Motor neuron (in vitro differentiated cells): ENCODE results near the gene NFATC1. TPM values are rescaled to one million over a fixed set of nuclear protein-coding genes. Genes with fewer than 3 reads are reported as not detected.
A peak's percentile ranks its signal among the peaks of the same experiment; 100 is the strongest.

ENCODE experiments used
- ATAC-seq, 8 experiments: fragments of 200-7000 bp; cut with Tn5 transposase; replicated peaks in 6 of 8; 2 replicates each; pipeline ENCODE4 v1.8.0; 2021; ENCODE audit warnings: mild to moderate bottlenecking in 8 of 8, moderate library complexity in 8 of 8
- H3K27ac ChIP-seq, 2 donors: fragments of 250-450 bp; sonication (Bioruptor Pico); 2 replicates each; pipeline ENCODE4 v1.9.0; 2021; ENCODE audit warnings: antibody characterized with exemption in 2 of 2, mild to moderate bottlenecking in 2 of 2, moderate library complexity in 1 of 2
- H3K4me1 ChIP-seq, 2 donors: fragments of 250-450 bp; sonication (Bioruptor Pico); replicated peaks in 1 of 2; 2 replicates each; pipeline ENCODE4 v1.6.1; 2021; ENCODE audit warnings: antibody characterized with exemption in 2 of 2, mild to moderate bottlenecking in 2 of 2, moderate library complexity in 1 of 2
- H3K4me3 ChIP-seq, 5 donors: fragments of 250-450 bp; sonication (Bioruptor Pico); 2 replicates each; pipeline ENCODE4 v1.9.0; 2021; ENCODE audit warnings: antibody characterized with exemption in 5 of 5, mild to moderate bottlenecking in 5 of 5, moderate library complexity in 4 of 5
- WGBS, 10 experiments: fragments of 450-650 bp; shearing (Covaris generic); methylation state at CpG; one replicate each; pipeline ENCODE4 v1.0.0; 2022; 5-methylcytosine and 5-hydroxymethylcytosine counted together
- in situ Hi-C, 9 experiments: fragments of 400-800 bp; cut with MboI; loops; one replicate each; pipeline ENCODE4 v1.15.0; 2021; ENCODE audit warnings: low sequenced_read_pairs in 9 of 9, low pct_unique_long_range_greater_than_20kb in 2 of 9; ENCODE audit not compliant: unreplicated experiment in 9 of 9
- total RNA-seq, 8 experiments: library from RNA; unstranded; fragments of 300-600 nt; gene quantifications; 2 replicates each; pipeline versions ENCODE4 v1.2.3 to v1.2.4, GENCODE V29; 2022

NFATC1 gene
- total RNA-seq, 8 experiments from 2014 or later, result 0.23 to 21.6 (median 2.3) TPM

GRCh38 chr18:79413426-79413825 is 17.7 kb downstream of the NFATC1 start:
- in situ Hi-C loops, result loop anchor here in 1 of 9 experiments (25.0 kb wide), 1 partner anchor 124 kb away; no protein-coding TSS in a partner anchor
- ATAC-seq, result no peak
- H3K27ac ChIP-seq, result no peak overlapping the region
- no peak overlapping the region for H3K4me3 ChIP-seq
- 40 to 93% (median 84%) methylated on average over 1 to 9 of the region's 16 CpGs; no CpG with 5 or more reads in 4 of the 10 experiments for WGBS, 10 experiments
- peaks cover 0 to 9% of the 10 kb centered on the region in 2 donors for H3K4me1 ChIP-seq

- H3K27ac ChIP-seq, result no peak overlapping the region
- no peak overlapping the region for H3K4me3 ChIP-seq
- no peak for ATAC-seq
- 58 to 100% (median 87%) methylated on average over 1 to 8 of the region's 9 CpGs; no CpG with 5 or more reads in 3 of the 10 experiments for WGBS, 10 experiments
- in situ Hi-C loops, result loop anchor here in 1 of 9 experiments (25.0 kb wide), 1 partner anchor 123 kb away; no protein-coding TSS in a partner anchor
- peaks cover 0 to 9% of the 10 kb centered on the region in 2 donors for H3K4me1 ChIP-seq
Observed at GRCh38 chr18:79413901-79414300, 18.2 kb downstream of the NFATC1 start.

- Histone ChIP-seq H3K4me3 (no peak overlapping the region), H3K4me1 (peaks cover 0 to 9% of the 10 kb centered on the region in 2 donors), H3K27ac (no peak overlapping the region)
- WGBS, 10 experiments, result 70 to 100% (median 89%) methylated on average over 1 to 9 of the region's 24 CpGs; no CpG with 5 or more reads in 2 of the 10 experiments
- in situ Hi-C loops, result loop anchor here in 1 of 9 experiments (25.0 kb wide), 1 partner anchor 121 kb away; no protein-coding TSS in a partner anchor
- ATAC-seq, result no peak
Observed at GRCh38 chr18:79416022-79416676, 20.4 kb downstream of the NFATC1 start.

- 60 to 92% (median 83%) methylated on average over 1 to 2 of the region's 12 CpGs; no CpG with 5 or more reads in 7 of the 10 experiments for WGBS, 10 experiments
- Histone ChIP-seq H3K4me1 (peaks cover 0 to 7% of the 10 kb centered on the region in 2 donors), H3K27ac (no peak overlapping the region), H3K4me3 (no peak overlapping the region)
- in situ Hi-C loops, result loop anchor here in 1 of 9 experiments (25.0 kb wide), 1 partner anchor 121 kb away; no protein-coding TSS in a partner anchor
- ATAC-seq, result no peak
Observed at GRCh38 chr18:79416677-79417052, 20.9 kb downstream of the NFATC1 start.

- no peak for ATAC-seq
- Histone ChIP-seq H3K4me3 (no peak overlapping the region), H3K4me1 (peaks cover 0 to under 1% of the 10 kb centered on the region in 2 donors), H3K27ac (no peak overlapping the region)
- 72 to 100% (median 100%) methylated on average over 2 to 5 of the region's 19 CpGs; no CpG with 5 or more reads in 7 of the 10 experiments for WGBS, 10 experiments
- in situ Hi-C loops, result loop anchor here in 1 of 9 experiments (25.0 kb wide), 1 partner anchor 119 kb away; no protein-coding TSS in a partner anchor
Observed at GRCh38 chr18:79418236-79418635, 22.5 kb downstream of the NFATC1 start.

- 70 to 94% (median 81%) methylated on average over 2 to 4 of the region's 11 CpGs; no CpG with 5 or more reads in 6 of the 10 experiments for WGBS, 10 experiments
- H3K27ac ChIP-seq, result no peak overlapping the region
- in situ Hi-C loops, result loop anchor here in 1 of 9 experiments (25.0 kb wide), 1 partner anchor 119 kb away; no protein-coding TSS in a partner anchor
- no peak overlapping the region for H3K4me3 ChIP-seq
- peaks cover 0 to 5% of the 10 kb centered on the region in 2 donors for H3K4me1 ChIP-seq
- peak in 1 of 8 experiments; percentile 61 for ATAC-seq
Observed at GRCh38 chr18:79418642-79419041, 22.9 kb downstream of the NFATC1 start.

GRCh38 chr18:79420033-79420745 is 24.5 kb downstream of the NFATC1 start:
- Histone ChIP-seq H3K4me3 (no peak overlapping the region), H3K27ac (no peak overlapping the region), H3K4me1 (peaks cover 0 to 11% of the 10 kb centered on the region in 2 donors)
- WGBS, 10 experiments, result 74 to 100% (median 88%) methylated on average over 1 to 20 of the region's 48 CpGs; no CpG with 5 or more reads in 1 of the 10 experiments
- in situ Hi-C loops, result loop anchor here in 1 of 9 experiments (25.0 kb wide), 1 partner anchor 117 kb away; no protein-coding TSS in a partner anchor
- no peak for ATAC-seq

- peak in 1 of 8 experiments; percentile 29 for ATAC-seq
- 58 to 88% (median 72%) methylated on average over 1 to 8 of the region's 26 CpGs; no CpG with 5 or more reads in 6 of the 10 experiments for WGBS, 10 experiments
- H3K4me1 ChIP-seq, result peaks cover 0 to 11% of the 10 kb centered on the region in 2 donors
Observed at GRCh38 chr18:79421275-79421857, 25.6 kb downstream of the NFATC1 start.

GRCh38 chr18:79422022-79422782 is 26.5 kb downstream of the NFATC1 start:
- 13 to 95% (median 86%) methylated on average over 2 to 7 of the region's 24 CpGs; no CpG with 5 or more reads in 5 of the 10 experiments for WGBS, 10 experiments
- in situ Hi-C loops, result loop anchor here in 1 of 9 experiments (25.0 kb wide), 1 partner anchor 115 kb away; no protein-coding TSS in a partner anchor
- peak in 2 of 8 experiments; percentile 60 to 86 for ATAC-seq
- Histone ChIP-seq H3K4me1 (peaks cover 0 to 11% of the 10 kb centered on the region in 2 donors), H3K4me3 (no peak overlapping the region), H3K27ac (no peak overlapping the region)

More at GRCh38 chr18:79421275-79421857, 25.6 kb downstream of the NFATC1 start:
- no peak overlapping the region for H3K27ac ChIP-seq
- in situ Hi-C loops, result loop anchor here in 1 of 9 experiments (25.0 kb wide), 1 partner anchor 116 kb away; no protein-coding TSS in a partner anchor
- H3K4me3 ChIP-seq, result no peak overlapping the region

GRCh38 chr18:79422783-79423165 is 27.0 kb downstream of the NFATC1 start:
- in situ Hi-C loops, result loop anchor here in 1 of 9 experiments (25.0 kb wide), 1 partner anchor 115 kb away; no protein-coding TSS in a partner anchor
- no peak for ATAC-seq
- H3K4me3 ChIP-seq, result no peak overlapping the region
- H3K4me1 ChIP-seq, result peaks cover 0 to 11% of the 10 kb centered on the region in 2 donors
- WGBS, 10 experiments, result 20 to 60% methylated on average over 1 to 2 of the region's 12 CpGs; no CpG with 5 or more reads in 8 of the 10 experiments
- no peak overlapping the region for H3K27ac ChIP-seq

GRCh38 chr18:79423211-79424007 is 27.7 kb downstream of the NFATC1 start:
- Histone ChIP-seq H3K4me3 (no peak overlapping the region), H3K4me1 (peaks cover 0 to 11% of the 10 kb centered on the region in 2 donors), H3K27ac (no peak overlapping the region)
- WGBS, 10 experiments, result 94 to 100% (median 99%) methylated on average over 1 to 9 of the region's 26 CpGs; no CpG with 5 or more reads in 4 of the 10 experiments
- in situ Hi-C loops, result loop anchor here in 1 of 9 experiments (25.0 kb wide), 1 partner anchor 114 kb away; no protein-coding TSS in a partner anchor
- ATAC-seq, result peak in 4 of 8 experiments; percentile 7 to 51 (median 24)
